T-helper 1 cell treated with Interleukin-12 subunit alpha and Interleukin-12 subunit beta and Interleukin-4 antibody, amounts not matched to agents 30 μg/mL and 1 μg/mL, for 36 hours (primary cell): ENCODE results near the gene RPRD1A.
"Not testable (repeated sequence)": the region's sequence is repeated elsewhere in the genome, so short reads cannot be mapped to it uniquely, and the experiment has no call there.

ENCODE experiments used
- H3K27ac Mint-ChIP-seq: one replicate; pipeline ENCODE4 v1.8.0; 2021; ENCODE audit warnings: mild to moderate bottlenecking, mixed read lengths
- H3K27me3 Mint-ChIP-seq: one replicate; pipeline ENCODE4 v1.8.0; 2021; ENCODE audit warnings: low read depth, mixed read lengths
- H3K36me3 Mint-ChIP-seq: one replicate; pipeline ENCODE4 v1.8.0; 2021; ENCODE audit warnings: low read depth, mixed read lengths
- H3K4me1 Mint-ChIP-seq: one replicate; pipeline ENCODE4 v1.8.0; 2021; ENCODE audit warnings: low read depth, mixed read lengths
- H3K4me3 Mint-ChIP-seq: one replicate; pipeline ENCODE4 v1.8.0; 2021; ENCODE audit warnings: mild to moderate bottlenecking, moderate library complexity, mixed read lengths
- H3K9me3 Mint-ChIP-seq: one replicate; pipeline ENCODE4 v1.8.0; 2021; ENCODE audit warnings: mixed read lengths

RPRD1A gene

GRCh38 chr18:36067055-36067957, at the start of gene RPRD1A:
Gene RPRD1A, minus strand, starts transcription at chr18:36067559. Its CDS starts 155 bp downstream, at chr18:36067404.
- Mint-ChIP-seq H3K4me1 (peaks cover 28% of the 10 kb centered on the region), H3K27ac (peak within 1 kb of the TSS; percentile 92), H3K36me3 (peaks cover 5% of the 10 kb centered on the region), H3K4me3 (peak within 1 kb of the TSS; percentile 89), H3K27me3 (no peaks in the 10 kb centered on the region), H3K9me3 (no peaks in the 10 kb centered on the region)

GRCh38 chr18:36116771-36117170, 49.4 kb upstream of the RPRD1A start:
- H3K4me1 Mint-ChIP-seq, H3K27ac Mint-ChIP-seq, H3K9me3 Mint-ChIP-seq, H3K27me3 Mint-ChIP-seq, H3K4me3 Mint-ChIP-seq: not testable (repeated sequence)
- peaks cover 37% of the 10 kb centered on the region for H3K36me3 Mint-ChIP-seq

- Mint-ChIP-seq H3K4me3 (no peak overlapping the region), H3K36me3 (peaks cover 34% of the 10 kb centered on the region), H3K4me1 (no peaks in the 10 kb centered on the region), H3K27me3 (no peaks in the 10 kb centered on the region), H3K9me3 (no peaks in the 10 kb centered on the region), H3K27ac (no peak overlapping the region)
Observed at GRCh38 chr18:36114738-36115137, 47.4 kb upstream of the RPRD1A start.

- no peaks in the 10 kb centered on the region for H3K9me3 Mint-ChIP-seq
- H3K27me3 Mint-ChIP-seq, result no peaks in the 10 kb centered on the region
- H3K27ac Mint-ChIP-seq, result no peak overlapping the region
- peaks cover 36% of the 10 kb centered on the region for H3K36me3 Mint-ChIP-seq
- no peaks in the 10 kb centered on the region for H3K4me1 Mint-ChIP-seq
- no peak overlapping the region for H3K4me3 Mint-ChIP-seq
Observed at GRCh38 chr18:36114251-36114650, 46.9 kb upstream of the RPRD1A start.

- H3K27ac Mint-ChIP-seq, result no peak overlapping the region
- H3K4me3 Mint-ChIP-seq, result no peak overlapping the region
- no peaks in the 10 kb centered on the region for H3K9me3 Mint-ChIP-seq
- H3K4me1 Mint-ChIP-seq, result no peaks in the 10 kb centered on the region
- H3K27me3 Mint-ChIP-seq, result no peaks in the 10 kb centered on the region
- H3K36me3 Mint-ChIP-seq, result peaks cover 35% of the 10 kb centered on the region
Observed at GRCh38 chr18:36112302-36112701, 44.9 kb upstream of the RPRD1A start.

- Mint-ChIP-seq H3K9me3 (no peaks in the 10 kb centered on the region), H3K27ac (no peak overlapping the region), H3K4me3 (no peak overlapping the region), H3K36me3 (peaks cover 23% of the 10 kb centered on the region), H3K4me1 (no peaks in the 10 kb centered on the region), H3K27me3 (no peaks in the 10 kb centered on the region)
Observed at GRCh38 chr18:36109737-36110136, 42.4 kb upstream of the RPRD1A start.

- Mint-ChIP-seq H3K36me3 (peaks cover 19% of the 10 kb centered on the region), H3K4me1 (no peaks in the 10 kb centered on the region), H3K27ac (no peak overlapping the region), H3K9me3 (no peaks in the 10 kb centered on the region), H3K27me3 (no peaks in the 10 kb centered on the region), H3K4me3 (no peak overlapping the region)
Observed at GRCh38 chr18:36108601-36109000, 41.2 kb upstream of the RPRD1A start.

GRCh38 chr18:36108196-36108595, 40.8 kb upstream of the RPRD1A start:
- Mint-ChIP-seq H3K27ac (no peak overlapping the region), H3K36me3 (peaks cover 19% of the 10 kb centered on the region), H3K4me1 (no peaks in the 10 kb centered on the region), H3K4me3 (no peak overlapping the region), H3K9me3 (no peaks in the 10 kb centered on the region), H3K27me3 (no peaks in the 10 kb centered on the region)

- Mint-ChIP-seq H3K27ac (no peak overlapping the region), H3K36me3 (peaks cover 18% of the 10 kb centered on the region), H3K9me3 (peaks cover 1% of the 10 kb centered on the region), H3K4me3 (no peak overlapping the region), H3K27me3 (no peaks in the 10 kb centered on the region), H3K4me1 (no peaks in the 10 kb centered on the region)
Observed at GRCh38 chr18:36107477-36107876, 40.1 kb upstream of the RPRD1A start.

GRCh38 chr18:36104749-36105148, 37.4 kb upstream of the RPRD1A start:
- Mint-ChIP-seq H3K4me3 (no peak overlapping the region), H3K27ac (no peak overlapping the region), H3K9me3 (peaks cover 7% of the 10 kb centered on the region), H3K27me3 (peaks cover 4% of the 10 kb centered on the region), H3K4me1 (no peaks in the 10 kb centered on the region), H3K36me3 (peaks cover 6% of the 10 kb centered on the region)

GRCh38 chr18:36101943-36102342, 34.6 kb upstream of the RPRD1A start:
- H3K4me1 Mint-ChIP-seq, result no peaks in the 10 kb centered on the region
- H3K27ac Mint-ChIP-seq, result no peak overlapping the region
- H3K27me3 Mint-ChIP-seq, result peaks cover 12% of the 10 kb centered on the region
- H3K9me3 Mint-ChIP-seq, result peaks cover 7% of the 10 kb centered on the region
- no peaks in the 10 kb centered on the region for H3K36me3 Mint-ChIP-seq
- H3K4me3 Mint-ChIP-seq, result no peak overlapping the region

- Mint-ChIP-seq H3K4me1 (no peaks in the 10 kb centered on the region), H3K27ac (no peak overlapping the region), H3K9me3 (peaks cover 7% of the 10 kb centered on the region), H3K36me3 (no peaks in the 10 kb centered on the region), H3K4me3 (no peak overlapping the region), H3K27me3 (peaks cover 22% of the 10 kb centered on the region)
Observed at GRCh38 chr18:36099311-36099710, 32.0 kb upstream of the RPRD1A start.

- H3K27me3 Mint-ChIP-seq, result peaks cover 25% of the 10 kb centered on the region
- no peak overlapping the region for H3K4me3 Mint-ChIP-seq
Observed at GRCh38 chr18:36096955-36097354, 29.6 kb upstream of the RPRD1A start.

GRCh38 chr18:36095936-36096519, 28.7 kb upstream of the RPRD1A start:
- peaks cover 7% of the 10 kb centered on the region for H3K4me1 Mint-ChIP-seq
- no peak overlapping the region for H3K27ac Mint-ChIP-seq
- no peaks in the 10 kb centered on the region for H3K9me3 Mint-ChIP-seq
- no peak overlapping the region for H3K4me3 Mint-ChIP-seq
- peaks cover 23% of the 10 kb centered on the region for H3K27me3 Mint-ChIP-seq
- no peaks in the 10 kb centered on the region for H3K36me3 Mint-ChIP-seq

More at GRCh38 chr18:36096955-36097354, 29.6 kb upstream of the RPRD1A start:
- H3K9me3 Mint-ChIP-seq, result peaks cover under 1% of the 10 kb centered on the region
- peaks cover 7% of the 10 kb centered on the region for H3K4me1 Mint-ChIP-seq
- H3K27ac Mint-ChIP-seq, result no peak overlapping the region
- no peaks in the 10 kb centered on the region for H3K36me3 Mint-ChIP-seq

GRCh38 chr18:36094431-36094830, 27.1 kb upstream of the RPRD1A start:
- Mint-ChIP-seq H3K27ac (no peak overlapping the region), H3K9me3 (no peaks in the 10 kb centered on the region), H3K4me3 (no peak overlapping the region), H3K36me3 (no peaks in the 10 kb centered on the region), H3K27me3 (peaks cover 23% of the 10 kb centered on the region), H3K4me1 (peaks cover 7% of the 10 kb centered on the region)
